ENCODE data around the gene WEE1.

WEE1 gene

DNA sequence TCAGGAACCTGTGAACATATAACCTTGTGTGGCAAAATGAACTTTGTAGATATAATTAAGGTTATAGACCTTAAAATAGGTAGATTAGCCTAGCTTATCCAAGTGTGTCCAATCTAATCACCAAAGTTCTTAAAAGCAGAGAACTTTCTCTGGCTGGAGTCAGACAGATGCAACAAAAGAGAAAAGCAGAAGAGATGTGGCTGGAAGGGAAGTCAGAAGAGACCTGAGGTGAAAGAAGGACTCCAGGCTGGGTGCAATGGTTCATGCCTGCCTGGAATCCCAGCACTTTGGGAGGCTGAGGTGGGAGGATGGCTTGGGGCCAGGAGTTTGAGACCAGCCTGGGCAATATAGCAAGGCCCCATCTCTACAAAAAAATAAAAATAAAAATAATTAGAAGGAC lies 51.0 kb downstream of the WEE1 start:
- ChIA-PET CTCF (no interaction called here), POLR2A (interaction anchor here (1.4 kb wide), 1 partner anchor 40 kb away, joined by 3 read pairs; the partner anchor contains the start of gene SWAP70)
- Histone ChIP-seq H3K4me1 (ENCODE audit: control insufficient read depth, insufficient read depth, low read length) (no peaks in the 10 kb centered on the region), H3K27ac (ENCODE audit: extremely low read depth, low read depth, low read length) (no peak overlapping the region), H3K36me3 (ENCODE audit: control insufficient read depth in 2 of 2, insufficient read depth in 1 of 2, low read length in 2 of 2) (no peaks in the 10 kb centered on the region), H3K4me3 (ENCODE audit: low read depth, low read length) (no peak overlapping the region), H3K9me3 (ENCODE audit: control insufficient read depth, insufficient read depth, low read depth, low read length) (no peaks in the 10 kb centered on the region)
- TF ChIP-seq ZSCAN16 (tag by site-specific recombination; IDR thresholded peaks at IDR 0.05) (no peak), GLI4 (tag by site-specific recombination; IDR thresholded peaks at IDR 0.05) (no peak), ZNF792 (tag by site-specific recombination; IDR thresholded peaks at IDR 0.05) (no peak), ZNF701 (tag by site-specific recombination; IDR thresholded peaks at IDR 0.05) (no peak), ZNF184 (tag by site-specific recombination; IDR thresholded peaks at IDR 0.05) (no peak), ZNF433 (tag by site-specific recombination; IDR thresholded peaks at IDR 0.05; ENCODE audit: low read depth) (no peak), ZNF404 (tag by site-specific recombination; IDR thresholded peaks at IDR 0.05) (no peak), GLIS1 (tag by site-specific recombination; IDR thresholded peaks at IDR 0.05) (no peak), IKZF3 (tag by site-specific recombination; IDR thresholded peaks at IDR 0.05) (no peak), ZNF555 (tag by site-specific recombination; conservative IDR thresholded peaks at IDR 0.05) (no peak), KLF9 (tag by site-specific recombination; IDR thresholded peaks at IDR 0.05; ENCODE audit: low read depth) (no peak)
- TF ChIP-seq, protein P1, sequence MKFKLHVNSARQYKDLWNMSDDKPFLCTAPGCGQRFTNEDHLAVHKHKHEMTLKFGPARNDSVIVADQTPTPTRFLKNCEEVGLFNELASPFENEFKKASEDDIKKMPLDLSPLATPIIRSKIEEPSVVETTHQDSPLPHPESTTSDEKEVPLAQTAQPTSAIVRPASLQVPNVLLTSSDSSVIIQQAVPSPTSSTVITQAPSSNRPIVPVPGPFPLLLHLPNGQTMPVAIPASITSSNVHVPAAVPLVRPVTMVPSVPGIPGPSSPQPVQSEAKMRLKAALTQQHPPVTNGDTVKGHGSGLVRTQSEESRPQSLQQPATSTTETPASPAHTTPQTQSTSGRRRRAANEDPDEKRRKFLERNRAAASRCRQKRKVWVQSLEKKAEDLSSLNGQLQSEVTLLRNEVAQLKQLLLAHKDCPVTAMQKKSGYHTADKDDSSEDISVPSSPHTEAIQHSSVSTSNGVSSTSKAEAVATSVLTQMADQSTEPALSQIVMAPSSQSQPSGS (tag by site-specific recombination; IDR thresholded peaks at IDR 0.05; ENCODE audit: low read depth), result no peak
- TF ChIP-seq, protein P2, sequence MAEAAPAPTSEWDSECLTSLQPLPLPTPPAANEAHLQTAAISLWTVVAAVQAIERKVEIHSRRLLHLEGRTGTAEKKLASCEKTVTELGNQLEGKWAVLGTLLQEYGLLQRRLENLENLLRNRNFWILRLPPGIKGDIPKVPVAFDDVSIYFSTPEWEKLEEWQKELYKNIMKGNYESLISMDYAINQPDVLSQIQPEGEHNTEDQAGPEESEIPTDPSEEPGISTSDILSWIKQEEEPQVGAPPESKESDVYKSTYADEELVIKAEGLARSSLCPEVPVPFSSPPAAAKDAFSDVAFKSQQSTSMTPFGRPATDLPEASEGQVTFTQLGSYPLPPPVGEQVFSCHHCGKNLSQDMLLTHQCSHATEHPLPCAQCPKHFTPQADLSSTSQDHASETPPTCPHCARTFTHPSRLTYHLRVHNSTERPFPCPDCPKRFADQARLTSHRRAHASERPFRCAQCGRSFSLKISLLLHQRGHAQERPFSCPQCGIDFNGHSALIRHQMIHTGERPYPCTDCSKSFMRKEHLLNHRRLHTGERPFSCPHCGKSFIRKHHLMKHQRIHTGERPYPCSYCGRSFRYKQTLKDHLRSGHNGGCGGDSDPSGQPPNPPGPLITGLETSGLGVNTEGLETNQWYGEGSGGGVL (tag by site-specific recombination; IDR thresholded peaks at IDR 0.05), result no peak
- TF ChIP-seq, protein P3, sequence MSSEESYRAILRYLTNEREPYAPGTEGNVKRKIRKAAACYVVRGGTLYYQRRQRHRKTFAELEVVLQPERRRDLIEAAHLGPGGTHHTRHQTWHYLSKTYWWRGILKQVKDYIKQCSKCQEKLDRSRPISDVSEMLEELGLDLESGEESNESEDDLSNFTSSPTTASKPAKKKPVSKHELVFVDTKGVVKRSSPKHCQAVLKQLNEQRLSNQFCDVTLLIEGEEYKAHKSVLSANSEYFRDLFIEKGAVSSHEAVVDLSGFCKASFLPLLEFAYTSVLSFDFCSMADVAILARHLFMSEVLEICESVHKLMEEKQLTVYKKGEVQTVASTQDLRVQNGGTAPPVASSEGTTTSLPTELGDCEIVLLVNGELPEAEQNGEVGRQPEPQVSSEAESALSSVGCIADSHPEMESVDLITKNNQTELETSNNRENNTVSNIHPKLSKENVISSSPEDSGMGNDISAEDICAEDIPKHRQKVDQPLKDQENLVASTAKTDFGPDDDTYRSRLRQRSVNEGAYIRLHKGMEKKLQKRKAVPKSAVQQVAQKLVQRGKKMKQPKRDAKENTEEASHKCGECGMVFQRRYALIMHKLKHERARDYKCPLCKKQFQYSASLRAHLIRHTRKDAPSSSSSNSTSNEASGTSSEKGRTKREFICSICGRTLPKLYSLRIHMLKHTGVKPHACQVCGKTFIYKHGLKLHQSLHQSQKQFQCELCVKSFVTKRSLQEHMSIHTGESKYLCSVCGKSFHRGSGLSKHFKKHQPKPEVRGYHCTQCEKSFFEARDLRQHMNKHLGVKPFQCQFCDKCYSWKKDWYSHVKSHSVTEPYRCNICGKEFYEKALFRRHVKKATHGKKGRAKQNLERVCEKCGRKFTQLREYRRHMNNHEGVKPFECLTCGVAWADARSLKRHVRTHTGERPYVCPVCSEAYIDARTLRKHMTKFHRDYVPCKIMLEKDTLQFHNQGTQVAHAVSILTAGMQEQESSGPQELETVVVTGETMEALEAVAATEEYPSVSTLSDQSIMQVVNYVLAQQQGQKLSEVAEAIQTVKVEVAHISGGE (tag by site-specific recombination; conservative IDR thresholded peaks at IDR 0.05; ENCODE audit: low read depth), result no peak
- TF ChIP-seq, protein P4, sequence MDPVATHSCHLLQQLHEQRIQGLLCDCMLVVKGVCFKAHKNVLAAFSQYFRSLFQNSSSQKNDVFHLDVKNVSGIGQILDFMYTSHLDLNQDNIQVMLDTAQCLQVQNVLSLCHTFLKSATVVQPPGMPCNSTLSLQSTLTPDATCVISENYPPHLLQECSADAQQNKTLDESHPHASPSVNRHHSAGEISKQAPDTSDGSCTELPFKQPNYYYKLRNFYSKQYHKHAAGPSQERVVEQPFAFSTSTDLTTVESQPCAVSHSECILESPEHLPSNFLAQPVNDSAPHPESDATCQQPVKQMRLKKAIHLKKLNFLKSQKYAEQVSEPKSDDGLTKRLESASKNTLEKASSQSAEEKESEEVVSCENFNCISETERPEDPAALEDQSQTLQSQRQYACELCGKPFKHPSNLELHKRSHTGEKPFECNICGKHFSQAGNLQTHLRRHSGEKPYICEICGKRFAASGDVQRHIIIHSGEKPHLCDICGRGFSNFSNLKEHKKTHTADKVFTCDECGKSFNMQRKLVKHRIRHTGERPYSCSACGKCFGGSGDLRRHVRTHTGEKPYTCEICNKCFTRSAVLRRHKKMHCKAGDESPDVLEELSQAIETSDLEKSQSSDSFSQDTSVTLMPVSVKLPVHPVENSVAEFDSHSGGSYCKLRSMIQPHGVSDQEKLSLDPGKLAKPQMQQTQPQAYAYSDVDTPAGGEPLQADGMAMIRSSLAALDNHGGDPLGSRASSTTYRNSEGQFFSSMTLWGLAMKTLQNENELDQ (tag by site-specific recombination; IDR thresholded peaks at IDR 0.05; ENCODE audit: low read depth), result no peak

DNA sequence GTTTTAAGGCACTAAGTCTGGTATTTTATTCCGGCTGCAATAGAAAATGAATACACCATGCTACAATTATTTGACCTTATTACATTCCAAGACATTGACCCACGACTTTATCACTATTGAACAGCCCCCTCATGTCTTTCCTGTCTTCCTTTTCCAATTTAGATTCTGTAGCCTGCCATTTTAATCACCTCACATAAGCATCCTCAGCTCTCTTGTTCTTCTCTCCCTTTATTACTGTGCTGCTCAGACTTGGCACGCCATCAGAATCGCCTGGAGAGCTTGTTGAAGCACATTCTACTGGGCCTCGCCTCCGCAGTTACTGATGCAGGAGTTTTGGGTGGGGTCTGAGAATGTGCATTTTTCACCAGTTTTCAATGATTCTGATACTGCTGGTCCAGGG lies 51.7 kb downstream of the WEE1 start:
- ChIA-PET POLR2A (interaction anchor here (1.4 kb wide), 1 partner anchor 39 kb away, joined by 3 read pairs; the partner anchor contains the start of gene SWAP70), CTCF (interaction anchor here (0.6 kb wide), 1 partner anchor 63 kb away, joined by 3 read pairs; no protein-coding TSS in a partner anchor)
- Histone ChIP-seq H3K4me1 (ENCODE audit: control insufficient read depth, insufficient read depth, low read length) (no peaks in the 10 kb centered on the region), H3K9me3 (ENCODE audit: control insufficient read depth, insufficient read depth, low read depth, low read length) (no peaks in the 10 kb centered on the region), H3K27ac (ENCODE audit: extremely low read depth, low read depth, low read length) (no peak overlapping the region), H3K36me3 (ENCODE audit: control insufficient read depth in 2 of 2, insufficient read depth in 1 of 2, low read length in 2 of 2) (no peaks in the 10 kb centered on the region), H3K4me3 (ENCODE audit: low read depth, low read length) (no peak overlapping the region)
- TF ChIP-seq ZNF175 (tag by site-specific recombination; IDR thresholded peaks at IDR 0.05) (no peak), ZNF404 (tag by site-specific recombination; IDR thresholded peaks at IDR 0.05) (no peak), ZNF426 (tag by site-specific recombination; IDR thresholded peaks at IDR 0.05) (no peak), ZNF544 (tag by site-specific recombination; IDR thresholded peaks at IDR 0.05) (no peak), ZNF560 (tag by site-specific recombination; IDR thresholded peaks at IDR 0.05; ENCODE audit: borderline replicate concordance) (no peak), ZBTB7A (tag by site-specific recombination; IDR thresholded peaks at IDR 0.05; ENCODE audit: low read depth) (no peak)

Data from HEK293 (cell line).